KMS-11 (cell line): ENCODE data around the gene OCA2.

ENCODE experiments used
- H2AFZ ChIP-seq: fragments of 200-600 bp; sonication (generic); 2 replicates; pipeline ENCODE4 v1.6.1; 2016; ENCODE audit warnings: antibody characterized with exemption, mixed run types, low read depth
- H3K27ac ChIP-seq: fragments of 200-600 bp; sonication (generic); 2 replicates; pipeline ENCODE4 v1.6.1; 2016; ENCODE audit warnings: mild to moderate bottlenecking, mixed run types
- H3K27me3 ChIP-seq: fragments of 200-600 bp; sonication (generic); 2 replicates; pipeline ENCODE4 v1.6.1; 2017; ENCODE audit warnings: mild to moderate bottlenecking, low read depth, mixed run types, moderate library complexity; ENCODE audit not compliant: insufficient read depth
- H3K36me3 ChIP-seq: fragments of 200-600 bp; sonication (generic); 2 replicates; pipeline ENCODE4 v1.6.1; 2017; ENCODE audit warnings: mild to moderate bottlenecking, mixed run types; ENCODE audit not compliant: insufficient read depth
- H3K4me1 ChIP-seq: fragments of 200-600 bp; sonication (generic); 2 replicates; pipeline ENCODE4 v1.6.1; 2016; ENCODE audit warnings: mild to moderate bottlenecking, low read depth, mixed run types; ENCODE audit not compliant: poor library complexity, severe bottlenecking
- H3K4me2 ChIP-seq: fragments of 200-600 bp; sonication (generic); 2 replicates; pipeline ENCODE4 v1.7.0; 2016; ENCODE audit warnings: mild to moderate bottlenecking, mixed run types
- H3K4me3 ChIP-seq: fragments of 200-600 bp; sonication (generic); IDR thresholded peaks from 2 replicates; pipeline ENCODE4 v1.6.1; 2017; ENCODE audit warnings: low read depth, low read length, mixed read lengths; ENCODE audit not compliant: insufficient read depth
- H3K79me2 ChIP-seq: fragments of 200-600 bp; sonication (generic); 2 replicates; pipeline ENCODE4 v1.6.1; 2016; ENCODE audit warnings: low read depth, mixed run types; ENCODE audit not compliant: insufficient read depth
- H3K9ac ChIP-seq: fragments of 200-600 bp; sonication (generic); 2 replicates; pipeline ENCODE4 v1.6.1; 2016; ENCODE audit warnings: mild to moderate bottlenecking, mixed run types
- H4K20me1 ChIP-seq: fragments of 200-600 bp; sonication (generic); 2 replicates; pipeline ENCODE4 v1.6.1; 2016; ENCODE audit warnings: mild to moderate bottlenecking, mixed run types; ENCODE audit not compliant: insufficient read depth
- TF ChIP-seq, protein P1 (sequence below): fragments of 200-600 bp; sonication (generic); conservative IDR thresholded peaks from 2 replicates; pipeline ENCODE4 v1.6.1; 2017; ENCODE audit warnings: low read depth, mild to moderate bottlenecking, antibody characterized with exemption, low read length, moderate library complexity, mixed read lengths

OCA2 gene

DNA sequence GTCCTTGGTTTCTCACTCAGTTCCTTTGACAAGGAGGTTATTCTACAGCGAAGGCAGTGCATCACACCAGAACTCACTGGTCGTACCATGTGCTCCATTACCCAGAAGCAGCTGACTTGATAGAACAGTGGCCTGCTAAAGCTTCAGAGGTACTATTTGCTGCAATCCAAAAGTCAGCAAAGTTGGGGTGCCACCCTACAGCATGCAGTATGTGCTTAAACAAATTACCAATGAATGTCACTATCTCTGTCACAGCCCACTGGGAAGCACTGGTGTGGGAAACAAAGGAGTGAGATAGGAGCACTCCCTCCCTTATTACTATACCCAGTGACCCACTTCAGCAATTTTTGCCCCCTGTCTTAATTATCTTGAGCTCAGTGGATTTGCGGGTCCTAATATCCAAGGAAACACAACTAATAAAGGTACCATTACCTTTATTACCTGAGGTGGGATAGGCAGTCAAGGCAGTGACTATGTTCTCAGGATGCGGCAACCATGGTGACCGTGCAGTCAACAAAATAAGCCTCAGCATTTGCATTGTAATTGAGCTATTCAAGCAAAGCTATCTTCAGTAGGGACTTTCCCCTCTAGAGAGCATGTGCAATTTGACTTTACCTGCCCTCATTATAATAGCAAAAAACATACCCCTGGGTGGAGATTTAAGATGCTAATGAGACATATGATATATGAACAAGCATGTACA is 199.4 kb downstream of the OCA2 start:
- Histone ChIP-seq H3K4me3 (no peak overlapping the region), H4K20me1 (no peaks in the 10 kb centered on the region), H3K36me3 (no peaks in the 10 kb centered on the region), H3K9ac (no peak overlapping the region), H2AFZ (no peak overlapping the region), H3K27me3 (no peaks in the 10 kb centered on the region), H3K27ac (no peak overlapping the region), H3K4me2 (no peak overlapping the region), H3K79me2 (no peaks in the 10 kb centered on the region), H3K4me1 (no peaks in the 10 kb centered on the region)
- TF ChIP-seq, protein P1, sequence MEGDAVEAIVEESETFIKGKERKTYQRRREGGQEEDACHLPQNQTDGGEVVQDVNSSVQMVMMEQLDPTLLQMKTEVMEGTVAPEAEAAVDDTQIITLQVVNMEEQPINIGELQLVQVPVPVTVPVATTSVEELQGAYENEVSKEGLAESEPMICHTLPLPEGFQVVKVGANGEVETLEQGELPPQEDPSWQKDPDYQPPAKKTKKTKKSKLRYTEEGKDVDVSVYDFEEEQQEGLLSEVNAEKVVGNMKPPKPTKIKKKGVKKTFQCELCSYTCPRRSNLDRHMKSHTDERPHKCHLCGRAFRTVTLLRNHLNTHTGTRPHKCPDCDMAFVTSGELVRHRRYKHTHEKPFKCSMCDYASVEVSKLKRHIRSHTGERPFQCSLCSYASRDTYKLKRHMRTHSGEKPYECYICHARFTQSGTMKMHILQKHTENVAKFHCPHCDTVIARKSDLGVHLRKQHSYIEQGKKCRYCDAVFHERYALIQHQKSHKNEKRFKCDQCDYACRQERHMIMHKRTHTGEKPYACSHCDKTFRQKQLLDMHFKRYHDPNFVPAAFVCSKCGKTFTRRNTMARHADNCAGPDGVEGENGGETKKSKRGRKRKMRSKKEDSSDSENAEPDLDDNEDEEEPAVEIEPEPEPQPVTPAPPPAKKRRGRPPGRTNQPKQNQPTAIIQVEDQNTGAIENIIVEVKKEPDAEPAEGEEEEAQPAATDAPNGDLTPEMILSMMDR: no peak

DNA sequence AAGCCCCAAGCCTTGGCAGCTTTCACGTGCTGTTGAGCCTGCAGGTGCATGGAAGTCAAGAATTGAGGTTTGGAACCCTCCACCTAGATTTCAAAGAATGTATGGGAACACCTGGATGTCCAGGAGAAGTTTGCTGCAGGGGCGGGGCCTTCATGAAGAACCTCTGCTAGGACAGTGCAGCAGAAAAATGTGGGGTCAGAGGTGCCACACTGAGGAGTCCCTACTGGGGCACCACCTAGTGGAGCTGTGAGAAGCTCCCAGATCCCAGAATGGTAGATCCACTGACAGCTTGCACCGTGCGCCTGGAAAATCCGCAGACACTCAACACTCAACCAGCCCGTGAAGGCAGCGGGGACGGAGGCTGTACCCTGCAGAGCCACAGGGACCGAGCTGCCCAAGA is 201.6 kb downstream of the OCA2 start:
- TF ChIP-seq, protein P1: no peak
- Histone ChIP-seq H3K36me3 (no peaks in the 10 kb centered on the region), H3K27ac (no peak overlapping the region), H3K27me3 (no peaks in the 10 kb centered on the region), H3K4me3 (no peak overlapping the region), H3K79me2 (no peaks in the 10 kb centered on the region), H4K20me1 (no peaks in the 10 kb centered on the region), H2AFZ (no peak overlapping the region), H3K4me2 (no peak overlapping the region), H3K9ac (no peak overlapping the region), H3K4me1 (no peaks in the 10 kb centered on the region)

DNA sequence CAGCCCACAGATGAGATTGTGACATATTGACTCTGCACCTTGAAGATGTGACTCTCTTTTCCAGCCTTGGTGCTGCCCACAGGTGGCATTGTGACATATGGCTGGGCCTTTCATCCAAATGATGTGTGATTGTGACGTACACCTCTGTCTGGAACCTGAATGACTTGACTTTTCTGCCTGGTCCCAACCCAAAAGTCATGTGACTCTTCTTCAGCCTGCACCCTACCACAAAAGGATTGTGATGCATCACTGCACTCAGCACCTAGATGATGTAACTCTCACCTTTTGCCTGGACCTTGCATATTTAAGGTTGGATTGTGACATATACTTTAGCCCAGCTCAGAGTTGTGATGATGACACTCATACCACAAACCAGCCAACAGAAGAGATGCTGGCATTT is 204.5 kb downstream of the OCA2 start:
- Histone ChIP-seq H3K79me2 (no peaks in the 10 kb centered on the region), H3K27ac (no peak overlapping the region), H3K4me2 (no peak overlapping the region), H3K9ac (no peak overlapping the region), H4K20me1 (no peaks in the 10 kb centered on the region), H3K4me3 (no peak overlapping the region), H3K4me1 (no peaks in the 10 kb centered on the region), H3K36me3 (no peaks in the 10 kb centered on the region), H2AFZ (no peak overlapping the region), H3K27me3 (no peaks in the 10 kb centered on the region)
- TF ChIP-seq, protein P1: no peak

DNA sequence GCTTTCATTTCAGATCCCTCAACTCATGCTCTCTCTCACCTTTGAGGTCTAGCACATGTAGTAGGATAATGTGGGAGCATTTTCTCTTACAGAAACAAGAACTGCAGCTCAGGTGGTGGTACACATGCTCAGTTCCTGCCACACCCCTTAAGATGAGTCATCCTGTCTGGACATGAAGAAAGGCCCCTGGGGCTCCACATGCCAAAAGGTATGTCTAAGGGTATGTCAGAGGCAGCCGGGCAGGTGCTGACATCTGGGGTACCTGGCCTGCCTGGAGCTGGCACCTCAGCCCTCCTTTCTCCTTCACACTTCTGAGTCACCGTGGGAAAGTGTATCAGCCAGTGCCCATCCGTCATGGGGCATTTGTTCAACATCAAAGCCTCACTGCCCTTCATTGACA is 209.9 kb downstream of the OCA2 start:
- Histone ChIP-seq H2AFZ (no peak overlapping the region), H3K79me2 (no peaks in the 10 kb centered on the region), H3K27ac (no peak overlapping the region), H3K9ac (no peak overlapping the region), H3K36me3 (no peaks in the 10 kb centered on the region), H3K4me3 (no peak overlapping the region), H3K27me3 (no peaks in the 10 kb centered on the region), H3K4me2 (no peak overlapping the region), H4K20me1 (no peaks in the 10 kb centered on the region), H3K4me1 (no peaks in the 10 kb centered on the region)
- TF ChIP-seq, protein P1: no peak
